Measurements from ENCODE around the gene NFIX. TPM values are rescaled to one million over a fixed set of nuclear protein-coding genes. Genes with fewer than 3 reads are reported as not detected.

The NFIX gene
- polyA plus RNA-seq, 3 donors: 0.25 to 3.7 (median 0.90) TPM

GRCh38 chr19:13093407-13094105, 98.3 kb downstream of the NFIX start:
- Mint-ChIP-seq H3K4me1 (peaks cover 22% of the 10 kb centered on the region), H3K4me3 (peak overlapping the region; percentile 46 to 52)

GRCh38 chr19:13094106-13094504, 98.8 kb downstream of the NFIX start:
- H3K9me3 Mint-ChIP-seq: no peaks in the 10 kb centered on the region
- Histone ChIP-seq H3K4me3 (replicated peaks in 1 of 3; ENCODE audit: low read depth in 2 of 3, low read length in 3 of 3) (peak overlapping the region in 1 of 3 experiments; percentile 84), H3K4me2 (replicated peaks; ENCODE audit: extremely low read depth, low read length, poor library complexity, severe bottlenecking) (peak overlapping the region; percentile 100), H3K27ac (ENCODE audit: low read depth in 1 of 2, low read length in 2 of 2) (no peak overlapping the region), H3K4me1 (ENCODE audit: control insufficient read depth in 1 of 2, insufficient read depth in 2 of 2, low read length in 2 of 2) (peaks cover 31 to 44% of the 10 kb centered on the region in 2 donors), H2AFZ (ENCODE audit: insufficient read depth, low read depth, low read length, poor library complexity, severe bottlenecking) (peak overlapping the region; percentile 72), H3K79me2 (ENCODE audit: insufficient read depth, low read length) (peaks cover 25% of the 10 kb centered on the region), H3K27me3 (ENCODE audit: control insufficient read depth in 2 of 2, insufficient read depth in 2 of 2, low read length in 2 of 2) (no peaks in the 10 kb centered on the region), H3K36me3 (replicated peaks in 1 of 2; ENCODE audit: control insufficient read depth in 1 of 2, insufficient read depth in 2 of 2, low read length in 2 of 2) (no peaks in the 10 kb centered on the region), H3K9ac (ENCODE audit: insufficient read depth, low read length, poor library complexity, severe bottlenecking) (no peak overlapping the region), H3K9me3 (replicated peaks in 1 of 2; ENCODE audit: control insufficient read depth in 1 of 2, insufficient read depth in 1 of 2, low read length in 2 of 2) (no peaks in the 10 kb centered on the region), H4K20me1 (ENCODE audit: insufficient read depth, low read length) (no peaks in the 10 kb centered on the region)
- no peak for DNase-seq
- H3K27me3 Mint-ChIP-seq (ENCODE audit: low read depth in 3 of 3): peaks cover 0 to 5% (median 3%) of the 10 kb centered on the region in 3 donors
- peak overlapping the region; percentile 52 to 96 for H3K4me3 Mint-ChIP-seq
- H3K4me1 Mint-ChIP-seq: peaks cover 25% of the 10 kb centered on the region
- H3K36me3 Mint-ChIP-seq: no peaks in the 10 kb centered on the region
- TF ChIP-seq CTCF (IDR thresholded peaks at IDR 0.05): peak; percentile 61
- 79% methylated on average over 3 of the region's 5 CpGs for whole genome bisulfite sequencing (ENCODE audit: insufficient coverage)
- intact Hi-C loops (cut with micrococcal nuclease): loop anchor here in 1 of 2 donors (2.0 to 10.0 kb wide), 2 partner anchors 117 to 299 kb away; partner anchors contain the start of gene JUNB
- H3K27ac Mint-ChIP-seq: peak overlapping the region in 4 of 7 donors; percentile 20 to 81 (median 24)

More at GRCh38 chr19:13093407-13094105, 98.3 kb downstream of the NFIX start:
- TF ChIP-seq CTCF (IDR thresholded peaks at IDR 0.05): peak; percentile 97
- 51% methylated on average over 11 of the region's 12 CpGs for WGBS (ENCODE audit: insufficient coverage)
- Histone ChIP-seq H2AFZ (ENCODE audit: insufficient read depth, low read depth, low read length, poor library complexity, severe bottlenecking) (peak overlapping the region; percentile 72), H4K20me1 (ENCODE audit: insufficient read depth, low read length) (no peaks in the 10 kb centered on the region), H3K27me3 (ENCODE audit: control insufficient read depth in 2 of 2, insufficient read depth in 2 of 2, low read length in 2 of 2) (no peaks in the 10 kb centered on the region), H3K4me2 (replicated peaks; ENCODE audit: extremely low read depth, low read length, poor library complexity, severe bottlenecking) (peak overlapping the region; percentile 100), H3K79me2 (ENCODE audit: insufficient read depth, low read length) (peaks cover 19% of the 10 kb centered on the region), H3K9me3 (replicated peaks in 1 of 2; ENCODE audit: control insufficient read depth in 1 of 2, insufficient read depth in 1 of 2, low read length in 2 of 2) (no peaks in the 10 kb centered on the region), H3K4me1 (ENCODE audit: control insufficient read depth in 1 of 2, insufficient read depth in 2 of 2, low read length in 2 of 2) (peaks cover 26 to 39% of the 10 kb centered on the region in 2 donors), H3K27ac (ENCODE audit: low read depth in 1 of 2, low read length in 2 of 2) (no peak overlapping the region), H3K36me3 (replicated peaks in 1 of 2; ENCODE audit: control insufficient read depth in 1 of 2, insufficient read depth in 2 of 2, low read length in 2 of 2) (no peaks in the 10 kb centered on the region), H3K9ac (ENCODE audit: insufficient read depth, low read length, poor library complexity, severe bottlenecking) (no peak overlapping the region), H3K4me3 (replicated peaks in 1 of 3; ENCODE audit: low read depth in 2 of 3, low read length in 3 of 3) (peak overlapping the region in 1 of 3 experiments; percentile 84)
- Mint-ChIP-seq H3K27ac (peak overlapping the region in 1 of 7 donors; percentile 25), H3K9me3 (no peaks in the 10 kb centered on the region), H3K27me3 (ENCODE audit: low read depth in 3 of 3) (peaks cover 0 to 5% (median 3%) of the 10 kb centered on the region in 3 donors), H3K36me3 (no peaks in the 10 kb centered on the region)
- intact Hi-C loops (cut with micrococcal nuclease): loop anchor here (2.0 to 10.0 kb wide), 3 partner anchors 115 to 299 kb away; partner anchors contain the start of gene JUNB (in 1 of the 2)
- peak; percentile 84 to 89 (median 88) for DNase-seq
